GM18909 (cell line): ENCODE measurements around the gene BYSL.

Source experiments
- ATAC-seq: cut with Tn5 transposase; IDR thresholded peaks from one replicate; pipeline ENCODE4 v1.9.1; 2021; ENCODE audit warnings: mild to moderate bottlenecking; ENCODE audit not compliant: unreplicated experiment, poor library complexity

Gene BYSL

DNA sequence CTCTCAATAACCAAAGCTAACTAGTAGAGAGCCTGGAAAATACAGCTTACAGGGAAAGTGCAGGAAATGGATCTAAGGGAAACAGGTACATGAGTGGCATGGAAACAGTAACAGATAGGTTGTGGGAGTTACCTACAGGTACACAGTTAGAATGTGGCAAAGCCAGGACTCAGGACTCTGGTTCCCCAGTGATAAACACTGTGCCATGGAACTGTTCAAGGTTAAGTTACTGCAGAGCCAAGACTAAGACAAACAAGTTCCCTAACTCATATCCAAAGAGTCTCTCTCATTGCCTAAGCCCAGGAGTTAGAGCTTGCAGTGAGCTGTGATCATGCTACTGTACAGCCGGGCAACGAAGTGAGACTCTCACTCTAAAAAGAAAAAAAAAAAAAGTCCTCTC is 7.0 kb upstream of the BYSL start:
- ATAC-seq, result no peak

- no peak for ATAC-seq
Observed at GRCh38 chr6:41914869-41915530, 6.3 kb upstream of the BYSL start.

GRCh38 chr6:41917528-41917927 is 3.8 kb upstream of the BYSL start:
- ATAC-seq, result no peak

DNA sequence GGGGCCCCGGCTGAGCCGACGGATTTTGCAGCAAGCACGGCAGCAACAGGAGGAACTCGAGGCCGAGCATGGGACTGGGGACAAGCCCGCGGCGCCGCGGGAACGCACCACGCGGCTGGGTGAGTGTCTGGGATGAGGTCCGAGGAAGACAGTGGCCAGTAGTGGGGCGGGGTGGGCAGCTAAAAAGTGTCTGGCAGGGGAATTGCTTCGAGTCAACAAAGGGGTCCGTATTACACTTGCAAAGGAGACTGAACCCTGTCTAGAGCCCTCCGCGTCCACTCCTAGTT is 356 bp downstream of the BYSL start:
- no peak for ATAC-seq

GRCh38 chr6:41922154-41922553 is 855 bp downstream of the BYSL start:
- ATAC-seq, result no peak

GRCh38 chr6:41927253-41927652 is 6.0 kb downstream of the BYSL start:
- no peak for ATAC-seq

DNA sequence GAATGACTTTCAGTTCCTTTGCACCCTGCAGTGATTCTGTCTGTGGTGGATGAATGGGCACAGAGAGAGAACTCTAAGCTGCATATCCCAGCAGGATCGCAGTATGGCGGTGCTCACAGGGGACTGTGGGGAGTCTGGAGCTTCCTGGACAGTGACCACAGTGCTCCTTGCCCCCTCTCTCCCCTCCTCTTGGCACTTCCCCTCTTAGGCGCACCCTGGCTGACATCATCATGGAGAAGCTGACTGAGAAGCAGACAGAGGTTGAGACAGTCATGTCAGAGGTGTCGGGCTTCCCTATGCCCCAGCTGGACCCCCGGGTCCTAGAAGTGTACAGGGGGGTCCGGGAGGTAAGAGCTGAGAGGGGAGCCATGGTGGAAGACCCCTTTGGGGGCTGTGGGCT is 8.6 kb downstream of the BYSL start:
- ATAC-seq, result no peak

DNA sequence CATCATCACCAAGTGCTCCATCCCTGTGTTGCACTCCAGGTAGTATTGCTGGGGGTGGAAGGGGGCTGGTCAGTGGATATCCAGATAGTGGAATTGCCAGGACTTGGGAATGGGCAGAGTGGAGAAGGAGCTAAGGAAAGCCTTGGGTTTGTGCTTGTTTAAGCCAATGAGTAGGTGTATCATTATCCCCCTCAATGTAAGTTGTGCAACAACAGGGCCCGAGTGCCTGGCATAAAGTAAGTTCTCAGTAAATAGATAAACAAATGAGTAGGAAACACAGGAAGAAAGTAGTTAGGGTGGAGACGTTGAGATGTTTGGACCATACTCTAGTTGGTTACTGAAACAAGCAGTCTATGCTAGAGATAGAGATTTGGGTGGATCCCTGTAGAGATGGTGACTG is 10.5 kb downstream of the BYSL start:
- no peak for ATAC-seq

DNA sequence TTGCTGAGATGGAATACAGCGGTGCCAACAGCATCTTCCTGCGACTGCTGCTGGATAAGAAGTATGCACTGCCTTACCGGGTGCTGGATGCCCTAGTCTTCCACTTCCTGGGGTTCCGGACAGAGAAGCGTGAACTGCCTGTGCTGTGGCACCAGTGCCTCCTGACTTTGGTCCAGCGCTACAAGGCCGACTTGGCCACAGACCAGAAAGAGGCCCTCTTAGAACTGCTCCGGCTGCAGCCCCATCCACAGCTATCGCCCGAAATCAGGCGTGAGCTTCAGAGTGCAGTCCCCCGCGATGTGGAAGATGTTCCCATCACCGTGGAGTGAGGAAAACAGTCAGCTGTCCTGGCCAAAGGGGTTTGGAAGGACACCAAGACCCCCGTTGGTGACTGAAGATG is 11.1 kb downstream of the BYSL start:
- ATAC-seq, result no peak

DNA sequence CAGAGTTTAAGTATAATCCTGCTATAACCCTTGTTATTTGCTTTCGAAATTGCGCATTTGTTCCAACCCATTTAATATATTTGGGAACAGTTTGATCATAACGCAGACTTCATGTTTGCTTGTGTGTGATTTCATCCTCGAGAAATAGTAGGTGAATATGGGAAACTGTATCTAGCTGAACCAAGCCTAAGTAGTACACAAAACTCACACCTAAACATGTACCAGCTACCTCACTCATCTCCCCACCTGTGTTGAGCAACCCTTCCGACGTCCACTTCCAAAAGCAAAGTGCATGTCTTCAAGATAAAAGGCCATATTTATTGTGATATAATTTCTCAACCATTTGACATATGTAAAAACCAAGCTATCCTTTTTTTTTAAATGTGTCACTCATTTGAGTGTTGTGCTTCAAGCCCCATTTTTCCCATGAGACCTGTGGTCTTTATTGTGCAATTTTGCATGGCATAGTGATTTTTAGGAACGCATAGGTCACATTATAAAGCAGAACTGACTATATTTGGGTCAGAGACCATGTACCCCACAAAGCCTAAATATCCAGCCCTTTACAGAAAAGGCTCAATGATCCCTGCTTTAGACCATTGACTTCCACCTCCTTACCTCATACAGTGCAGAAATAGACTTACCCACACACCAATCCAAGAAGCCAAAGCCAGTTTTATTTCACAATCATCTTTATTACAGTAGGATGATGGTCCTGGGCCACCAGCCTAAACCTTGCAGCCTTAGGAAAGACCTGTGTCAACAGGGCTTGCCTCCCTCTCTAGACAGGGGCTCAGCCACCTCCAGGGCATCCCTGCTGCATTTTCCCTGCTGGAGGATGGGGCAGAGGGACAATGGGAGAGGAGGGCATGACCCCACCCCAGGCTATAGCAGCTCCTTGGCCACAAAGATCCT is 13.2 kb downstream of the BYSL start:
- ATAC-seq, result no peak

DNA sequence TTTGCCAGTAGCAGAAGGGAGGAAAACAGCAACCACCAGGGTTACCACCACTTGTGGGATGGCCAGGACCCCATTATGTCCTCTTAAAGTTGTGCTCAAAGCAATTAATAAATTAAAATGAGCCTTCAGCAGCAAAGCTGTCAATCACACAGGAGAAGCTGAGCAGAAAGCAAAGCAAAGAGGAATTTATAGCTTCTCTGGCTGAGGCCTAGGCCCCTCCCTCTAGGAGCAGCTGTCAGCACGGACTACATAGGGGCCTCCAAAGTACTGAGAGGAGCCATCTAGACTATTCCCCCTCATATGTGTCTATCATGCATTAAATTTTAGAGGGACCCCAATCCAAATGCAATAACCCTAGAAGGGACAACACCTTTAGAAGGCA is 13.9 kb downstream of the BYSL start:
- ATAC-seq, result no peak

DNA sequence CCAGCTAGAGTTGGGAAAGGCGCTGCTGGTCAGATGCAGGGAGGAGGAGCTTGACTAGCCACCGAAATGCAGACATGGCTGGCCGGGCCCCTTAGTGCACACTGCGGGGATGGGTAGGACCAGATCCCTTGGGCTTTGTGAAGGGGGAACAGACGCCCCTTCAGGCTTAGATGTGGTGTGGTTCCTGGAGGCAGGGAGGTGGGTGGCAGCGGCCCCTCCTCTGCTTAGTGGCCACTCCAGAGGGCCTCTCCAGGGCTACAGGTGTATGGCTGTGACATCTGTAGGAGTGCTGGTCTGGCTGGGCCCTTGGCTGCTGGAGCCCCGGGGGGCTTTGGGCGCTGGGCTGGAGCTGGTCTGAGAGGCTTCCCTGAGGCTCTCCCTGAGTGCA is 14.4 kb downstream of the BYSL start:
- ATAC-seq, result no peak

DNA sequence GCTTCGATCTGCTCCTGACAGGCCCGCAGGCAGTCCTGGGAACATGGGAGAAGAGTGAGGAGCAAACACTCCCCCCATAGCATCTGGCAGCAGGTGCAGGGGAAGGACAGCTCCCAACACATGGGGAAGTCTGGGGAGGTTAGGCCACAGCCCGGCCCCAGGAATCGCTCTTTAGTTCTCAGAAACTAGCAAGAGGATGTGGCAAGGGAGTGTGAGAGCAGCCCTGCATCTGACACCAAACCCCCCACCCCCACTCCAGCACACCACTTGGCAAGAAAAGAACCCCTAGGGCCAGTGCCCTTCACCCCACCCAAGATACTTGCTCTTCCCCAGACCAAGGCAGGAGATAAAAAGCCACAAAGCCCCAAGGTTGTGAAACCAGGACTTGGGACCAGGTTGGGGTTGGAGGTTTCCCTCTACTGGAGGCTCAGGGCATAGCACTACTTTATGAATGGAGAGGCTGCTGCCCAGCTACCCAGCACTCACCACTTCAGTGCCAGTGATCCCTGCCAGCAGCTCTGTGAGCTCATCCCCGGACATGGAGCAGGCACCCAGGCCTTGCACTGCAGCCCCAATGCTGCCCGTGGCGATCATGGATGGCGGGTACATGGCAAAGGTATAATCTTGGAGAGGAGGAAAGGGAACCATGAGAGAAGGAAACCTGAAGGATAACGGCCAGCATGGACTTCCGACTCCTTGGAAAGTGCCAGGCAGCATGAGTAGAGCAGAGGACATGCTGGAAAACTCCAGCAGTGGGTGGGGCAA is 15.0 kb downstream of the BYSL start:
- peak; percentile 66 for ATAC-seq

DNA sequence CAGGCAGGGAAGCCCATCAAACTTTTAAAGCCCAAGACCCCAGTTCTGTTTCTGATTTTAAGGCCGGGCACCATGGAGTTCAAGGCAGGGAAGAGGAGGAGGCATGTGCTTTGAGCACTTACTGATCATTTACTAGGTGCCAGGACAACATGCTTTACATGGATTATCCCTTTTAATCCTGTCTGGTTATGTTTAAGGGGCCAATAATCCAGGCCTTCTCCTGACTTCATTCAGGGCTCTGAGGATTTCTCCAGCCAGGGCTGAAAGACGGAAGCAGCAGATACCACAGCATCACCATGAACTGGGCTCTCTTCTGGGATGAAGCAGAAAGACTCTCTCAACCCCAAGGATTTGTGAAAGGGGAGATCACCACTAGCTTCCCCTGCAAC is 16.2 kb downstream of the BYSL start:
- ATAC-seq, result no peak

DNA sequence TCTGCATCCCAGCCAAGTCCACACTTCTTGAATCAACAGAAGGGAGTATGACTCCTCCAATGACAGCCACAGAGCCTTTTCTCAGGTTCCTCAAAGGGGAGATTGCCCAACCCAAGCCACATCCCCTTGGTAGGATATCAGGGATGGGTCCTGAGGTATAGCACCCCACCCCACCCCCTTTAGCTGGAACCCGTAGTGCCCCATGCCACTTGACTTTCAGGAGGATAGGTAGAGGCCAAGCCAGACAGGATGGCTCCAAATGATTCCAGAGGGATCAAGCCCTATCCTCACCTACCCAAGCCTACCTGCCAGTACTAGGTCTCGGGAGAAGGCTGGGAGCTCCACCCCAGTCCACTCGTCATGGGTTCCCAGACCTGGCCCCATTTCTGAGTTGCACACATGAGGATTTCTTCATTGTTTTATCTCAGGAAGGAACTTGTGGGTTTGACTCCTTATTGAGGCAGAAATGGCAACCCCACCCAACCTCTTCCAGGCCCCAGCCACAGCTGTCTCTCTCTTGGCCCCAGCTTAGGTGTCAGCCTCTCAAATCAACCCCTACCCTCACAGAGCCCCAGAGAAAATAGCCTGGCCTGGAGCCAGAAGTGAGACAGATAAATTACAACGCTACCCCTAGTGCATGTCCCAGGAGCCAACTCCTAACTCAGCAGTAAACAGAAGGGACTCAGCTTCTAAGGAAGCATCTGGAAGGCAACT is 16.7 kb downstream of the BYSL start:
- no peak for ATAC-seq

- no peak for ATAC-seq
Observed at GRCh38 chr6:41938590-41939175, 17.4 kb downstream of the BYSL start.

DNA sequence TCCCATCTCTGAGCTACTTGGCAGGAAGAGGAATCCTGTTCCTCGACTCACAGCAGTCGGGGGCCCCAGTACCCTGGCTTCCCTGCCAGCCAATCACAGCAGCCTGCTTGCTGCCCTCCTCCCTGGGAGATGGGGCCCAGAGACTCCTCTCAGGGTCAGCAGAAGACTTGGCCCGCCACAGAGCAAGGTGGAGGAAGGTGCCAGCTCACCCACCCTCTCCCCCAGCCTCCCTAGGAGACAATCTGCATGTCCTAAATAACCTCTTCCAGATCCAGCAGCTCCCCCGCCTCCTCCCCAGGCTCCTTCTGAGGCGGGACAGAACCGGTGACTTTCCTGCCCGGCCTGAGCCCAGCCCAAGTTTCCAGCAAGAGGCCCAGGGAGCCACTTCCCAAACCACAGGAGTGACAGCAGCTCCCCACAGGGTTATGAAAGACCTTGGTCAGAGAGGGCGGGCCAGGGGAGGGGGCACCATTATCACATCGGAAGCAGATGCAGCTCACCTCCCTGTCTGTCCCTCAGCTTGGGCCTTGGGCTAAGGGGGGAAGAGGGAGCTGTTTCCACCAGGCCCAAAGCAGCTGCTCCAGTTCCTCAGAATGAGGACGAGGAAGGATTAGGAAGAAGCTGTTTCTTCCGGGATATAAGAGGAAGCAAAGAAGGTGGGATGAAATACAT is 18.0 kb downstream of the BYSL start:
- ATAC-seq, result no peak

- no peak for ATAC-seq
Observed at GRCh38 chr6:41939848-41940758, 18.8 kb downstream of the BYSL start.

GRCh38 chr6:41940759-41941279 is 19.5 kb downstream of the BYSL start:
- no peak for ATAC-seq
